Esophagus mucosa (tissue), 1 donor: ENCODE data around the gene ZNF619. TPM values are rescaled to one million over a fixed set of nuclear protein-coding genes. Genes with fewer than 3 reads are reported as not detected.

Experiments used
- total RNA-seq: library from RNA; stranded (reverse); gene quantifications from one replicate; pipeline ENCODE4 v1.2.4, GENCODE V29; 2023
- donor health status: DM: yes; HTN: yes; CAD: no.

Gene ZNF619
- total RNA-seq, 1 donor from 2014 or later, result 3.6 TPM

Other genes starting within 250 kb of the ZNF619 start
- gene EIF1B, start 167.4 kb upstream of the ZNF619 start, total RNA-seq, result 19.5 TPM
- gene ENTPD3, start 89.9 kb upstream of the ZNF619 start, total RNA-seq, result 9.2 TPM
- gene RPL14, start 19.8 kb upstream of the ZNF619 start, total RNA-seq, result 1,667 TPM
- 0.56 TPM for gene ZNF620, start 28.9 kb downstream of the ZNF619 start, total RNA-seq
- 11.5 TPM for gene ZNF621, start 47.8 kb downstream of the ZNF619 start, total RNA-seq